NT2/D1 (cell line): Measurements from ENCODE around the gene TP53RK.

Experiments used
- SUZ12 ChIP-seq: IDR thresholded peaks from 2 replicates; pipeline ENCODE4 v1.6.1; 2011; ENCODE audit not compliant: insufficient read length, insufficient read depth; ENCODE audit errors: extremely low read depth
- YY1 ChIP-seq: IDR thresholded peaks from 2 replicates; pipeline ENCODE4 v1.6.1; 2011; ENCODE audit not compliant: insufficient read length, insufficient read depth
- ZNF274 ChIP-seq: IDR thresholded peaks from 2 replicates; pipeline ENCODE4 v1.6.1; 2011; ENCODE audit warnings: mild to moderate bottlenecking, low read depth, low read length

DNA sequence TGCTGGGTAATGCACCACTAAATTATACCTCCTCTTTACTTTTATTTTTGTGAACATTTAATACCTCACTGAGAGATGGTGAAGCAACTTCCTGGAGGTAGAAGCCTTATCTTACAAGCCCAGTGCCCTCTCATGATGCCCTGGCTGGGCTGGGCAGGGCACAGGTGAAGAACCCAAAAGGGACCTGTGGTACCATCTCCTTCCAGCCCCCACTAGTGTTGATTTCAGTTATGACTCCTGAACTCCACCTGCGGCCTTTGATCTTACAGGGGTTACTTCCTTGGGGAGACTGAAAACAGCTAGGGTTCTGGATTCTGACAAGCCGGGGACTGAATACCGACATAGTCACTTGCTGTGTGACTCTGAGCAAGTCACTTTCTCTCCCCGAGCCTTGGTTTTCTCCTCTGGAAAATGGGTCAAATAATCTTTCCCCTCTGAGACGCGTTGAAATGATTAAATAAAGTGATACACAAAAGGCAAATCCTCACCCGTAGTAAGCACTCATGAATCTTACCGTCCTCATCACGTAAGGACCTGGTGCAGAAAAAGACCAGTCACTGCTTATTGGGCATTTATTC, 39.2 kb downstream of the TP53RK start:
- TF ChIP-seq SUZ12: no peak
- no peak for TF ChIP-seq ZNF274
- no peak for TF ChIP-seq YY1
